Hepatocyte (in vitro differentiated cells): ENCODE results near the gene SPAG16.

Experiments
- EZH2 ChIP-seq: fragments of 200-600 bp; sonication (generic); IDR thresholded peaks from 2 replicates; pipeline ENCODE4 v1.6.1; 2016; ENCODE audit warnings: antibody characterized with exemption, mild to moderate bottlenecking, borderline replicate concordance
- EZH2phosphoT487 ChIP-seq: fragments of 200-600 bp; sonication (generic); IDR thresholded peaks from one replicate; pipeline ENCODE4 v1.6.1; 2018; ENCODE audit warnings: antibody characterized with exemption, mild to moderate bottlenecking, low read depth, moderate library complexity; ENCODE audit not compliant: unreplicated experiment, severe bottlenecking
- TF ChIP-seq, protein P1 (sequence below): fragments of 200-600 bp; sonication (generic); IDR thresholded peaks from 2 replicates; pipeline ENCODE4 v1.5.1; 2016; ENCODE audit warnings: antibody characterized with exemption, mild to moderate bottlenecking; ENCODE audit not compliant: poor library complexity

DNA sequence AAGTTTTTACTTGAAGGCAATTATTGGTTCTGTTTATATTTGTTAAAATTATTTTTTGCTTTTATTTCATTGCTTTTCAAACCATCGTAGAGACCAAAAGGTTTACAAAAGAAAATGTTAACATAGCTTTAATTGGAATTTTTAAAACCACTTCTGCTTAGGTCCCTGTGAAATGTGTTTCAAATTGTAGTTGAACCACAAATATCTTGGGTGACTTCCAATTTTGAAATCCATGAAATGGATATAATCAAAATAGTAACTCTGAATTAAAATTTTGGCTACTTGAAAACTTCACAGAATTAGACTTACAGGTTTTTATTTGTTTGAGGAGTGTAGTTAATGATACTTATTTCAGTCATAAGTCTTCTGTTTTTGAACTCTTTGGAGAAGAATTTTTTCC, 3.1 kb upstream of the SPAG16 start:
- TF ChIP-seq EZH2 (no peak), EZH2phosphoT487 (no peak)
- TF ChIP-seq, protein P1, sequence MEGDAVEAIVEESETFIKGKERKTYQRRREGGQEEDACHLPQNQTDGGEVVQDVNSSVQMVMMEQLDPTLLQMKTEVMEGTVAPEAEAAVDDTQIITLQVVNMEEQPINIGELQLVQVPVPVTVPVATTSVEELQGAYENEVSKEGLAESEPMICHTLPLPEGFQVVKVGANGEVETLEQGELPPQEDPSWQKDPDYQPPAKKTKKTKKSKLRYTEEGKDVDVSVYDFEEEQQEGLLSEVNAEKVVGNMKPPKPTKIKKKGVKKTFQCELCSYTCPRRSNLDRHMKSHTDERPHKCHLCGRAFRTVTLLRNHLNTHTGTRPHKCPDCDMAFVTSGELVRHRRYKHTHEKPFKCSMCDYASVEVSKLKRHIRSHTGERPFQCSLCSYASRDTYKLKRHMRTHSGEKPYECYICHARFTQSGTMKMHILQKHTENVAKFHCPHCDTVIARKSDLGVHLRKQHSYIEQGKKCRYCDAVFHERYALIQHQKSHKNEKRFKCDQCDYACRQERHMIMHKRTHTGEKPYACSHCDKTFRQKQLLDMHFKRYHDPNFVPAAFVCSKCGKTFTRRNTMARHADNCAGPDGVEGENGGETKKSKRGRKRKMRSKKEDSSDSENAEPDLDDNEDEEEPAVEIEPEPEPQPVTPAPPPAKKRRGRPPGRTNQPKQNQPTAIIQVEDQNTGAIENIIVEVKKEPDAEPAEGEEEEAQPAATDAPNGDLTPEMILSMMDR = no peak
